ENCODE measurements around the gene TWNK.

- TF ChIP-seq CTCF (IDR thresholded peaks at IDR 0.05) (no peak), POLR2A (IDR thresholded peaks at IDR 0.05) (no peak)
Measured at GRCh38 chr10:100976906-100977305, 10.4 kb upstream of the TWNK start.
